ENCODE measurements around the gene AKT3.

The AKT3 gene

GRCh38 chr1:243482141-243483022, 367.7 kb downstream of the AKT3 start:
- DNase-seq: no peak

GRCh38 chr1:243481101-243481500, 368.9 kb downstream of the AKT3 start:
- no peak for DNase-seq

GRCh38 chr1:243477731-243478290, 372.2 kb downstream of the AKT3 start:
- DNase-seq: no peak

GRCh38 chr1:243475966-243476365, 374.1 kb downstream of the AKT3 start:
- no peak for DNase-seq

- no peak for DNase-seq
Observed at GRCh38 chr1:243474906-243475305, 375.1 kb downstream of the AKT3 start.

GRCh38 chr1:243474136-243474881, 375.7 kb downstream of the AKT3 start:
- no peak for DNase-seq

GRCh38 chr1:243473227-243474135, 376.6 kb downstream of the AKT3 start:
- no peak for DNase-seq

- DNase-seq: no peak
Observed at GRCh38 chr1:243471754-243472745, 378.0 kb downstream of the AKT3 start.

GRCh38 chr1:243471026-243471685, 378.9 kb downstream of the AKT3 start:
- no peak for DNase-seq

- DNase-seq: no peak
Observed at GRCh38 chr1:243470502-243470901, 379.5 kb downstream of the AKT3 start.

GRCh38 chr1:243469497-243469896, 380.5 kb downstream of the AKT3 start:
- DNase-seq: no peak

GRCh38 chr1:243465738-243466137, 384.3 kb downstream of the AKT3 start:
- DNase-seq: no peak

GRCh38 chr1:243465081-243465480, 385.0 kb downstream of the AKT3 start:
- DNase-seq: no peak

- no peak for DNase-seq
Observed at GRCh38 chr1:243462929-243463697, 386.9 kb downstream of the AKT3 start.

- no peak for DNase-seq
Observed at GRCh38 chr1:243461700-243462099, 388.3 kb downstream of the AKT3 start.

- no peak for DNase-seq
Observed at GRCh38 chr1:243459059-243459458, 391.0 kb downstream of the AKT3 start.

- no peak for DNase-seq
Observed at GRCh38 chr1:243457363-243457982, 392.6 kb downstream of the AKT3 start.

GRCh38 chr1:243455760-243456651, 394.0 kb downstream of the AKT3 start:
- DNase-seq: no peak

Measured in NCI-H187 (cell line).